Adrenal gland (tissue), 12 donors: ENCODE data around the gene NHSL1. TPM values are rescaled to one million over a fixed set of nuclear protein-coding genes. Genes with fewer than 3 reads are reported as not detected.

Experiments used
- DNase-seq, 7 donors: peaks; one replicate each; pipeline ENCODE4 v3.0.0-alpha.2; 2019 to 2020
- H3K27ac ChIP-seq, 5 donors: fragments of 200-600 bp; sonication (generic) in 4 of 5; 1 replicate in 3 of 5; 2 replicates in 2 of 5; pipeline versions ENCODE4 v1.5.1 to v1.8.0; 2016 to 2020; ENCODE audit warnings: mild to moderate bottlenecking in 1 of 5
- H3K27me3 ChIP-seq: fragments of 200-600 bp; 2 replicates; pipeline ENCODE4 v1.8.0; 2021
- H3K36me3 ChIP-seq, 2 donors: fragments of 200-600 bp; replicated peaks in 1 of 2; 1 replicate in 1 of 2; 2 replicates in 1 of 2; pipeline versions ENCODE4 v1.5.1 to v1.8.0; 2018 to 2022
- H3K4me1 ChIP-seq, 2 donors: fragments of 200-600 bp; replicated peaks in 1 of 2; 1 replicate in 1 of 2; 2 replicates in 1 of 2; pipeline versions ENCODE4 v1.5.1 to v1.8.0; 2018 to 2021
- H3K4me3 ChIP-seq, 4 donors: fragments of 200-600 bp; sonication (generic) in 3 of 4; one replicate each; pipeline ENCODE4 v1.5.1; 2016 to 2018
- H3K9me3 ChIP-seq, 3 donors: fragments of 200-600 bp; sonication (generic) in 1 of 3; replicated peaks in 1 of 3; 1 replicate in 2 of 3; 2 replicates in 1 of 3; pipeline versions ENCODE4 v1.5.1 to v1.8.0; 2016 to 2021
- CTCF ChIP-seq, 6 experiments: fragments of 450-650 bp in 4 of 6; fragments of 200-600 bp in 2 of 6; sonication (generic) in 1 of 6; IDR thresholded peaks; 1 replicate in 5 of 6; 2 replicates in 1 of 6; pipeline versions ENCODE4 v1.5.1 to v1.8.0; 2016 to 2021; ENCODE audit warnings: antibody characterized with exemption in 6 of 6, mild to moderate bottlenecking in 2 of 6, moderate library complexity in 1 of 6
- POLR2A ChIP-seq, 2 donors: fragments of 450-650 bp; IDR thresholded peaks; one replicate each; pipeline ENCODE4 v1.6.1; 2017; ENCODE audit warnings: antibody characterized with exemption in 2 of 2, mild to moderate bottlenecking in 2 of 2, moderate library complexity in 1 of 2
- WGBS, 4 donors: extraction: QIAGEN DNeasy Blood & Tissue Kit in 2 of 4; methylation state at CpG; one replicate each; pipeline versions ENCODE4 v1.1.5 to v1.1.7; 2013 to 2017; 5-methylcytosine and 5-hydroxymethylcytosine counted together
- intact Hi-C, 2 donors: fragments of 100-400 bp; cut with DNase I; formaldehyde crosslinking; loops; one replicate each; pipeline versions ENCODE4 v1.14.1 to v1.15.0; 2022 to 2023
- polyA plus RNA-seq, 3 donors: library from polyadenylated mRNA; stranded (reverse); fragments of 200-250 nt in 2 of 3; fragments of 350-450 nt in 1 of 3; fragmentation: Illumina TruSeq in 1 of 3; extraction: RNeasy Lipid Tissue Mini Kit (QIAGEN cat#74804) in 1 of 3; gene quantifications; one replicate each; pipeline ENCODE4 v1.2.3, GENCODE V29; 2013 to 2014
- total RNA-seq, 9 donors: library from RNA; depleted of rRNA in 4 of 9; stranded (reverse); fragments of >200 nt in 4 of 9; fragments of 120-200 nt in 1 of 9; fragmentation: NEBNext Ultra II Directional in 1 of 9; extraction: Animal tissue kit (Norgen Biotek cat#: 25700) in 1 of 9; gene quantifications; one replicate each; pipeline versions ENCODE4 v1.1.0 to v1.2.4, GENCODE V29; 2013 to 2023
- donor health status: healthy with polysubstance abuse.
- donor health status: Bipolar disorder and iron deficiency.
- donor health status: DM: yes; HTN: yes; CAD: no.
- donor health status: DM: no; HTN: no; CAD: no.
- donor health status: DM: no; HTN: no; CAD: no.
- donor health status: DM: yes; HTN: yes; CAD: no.

The NHSL1 gene
- total and polyA plus RNA-seq, 12 donors: 1.2 to 12.7 (median 5.3) TPM

GRCh38 chr6:138503881-138504680 is 4.8 kb upstream of the NHSL1 start:
- Histone ChIP-seq H3K27ac (no peak overlapping the region), H3K4me3 (no peak overlapping the region), H3K9me3 (no peaks in the 10 kb centered on the region), H3K27me3 (no peaks in the 10 kb centered on the region), H3K4me1 (no peaks in the 10 kb centered on the region), H3K36me3 (no peaks in the 10 kb centered on the region)
- intact Hi-C loops: loop anchor here in 1 of 2 donors (10.0 kb wide), 1 partner anchor 389 kb away; no protein-coding TSS in a partner anchor
- TF ChIP-seq CTCF (IDR thresholded peaks at IDR 0.05): no peak
- TF ChIP-seq POLR2A (IDR thresholded peaks at IDR 0.05): no peak
- no peak for DNase-seq
- 72 to 87% (median 79%) methylated on average over 7 of the region's 7 CpGs for WGBS, 4 donors

GRCh38 chr6:138502546-138502945 is 3.3 kb upstream of the NHSL1 start:
- no peak for TF ChIP-seq POLR2A (IDR thresholded peaks at IDR 0.05)
- TF ChIP-seq CTCF (IDR thresholded peaks at IDR 0.05): no peak
- intact Hi-C loops: loop anchor here in 1 of 2 donors (10.0 kb wide), 1 partner anchor 388 kb away; no protein-coding TSS in a partner anchor
- Histone ChIP-seq H3K9me3 (no peaks in the 10 kb centered on the region), H3K4me3 (no peak overlapping the region), H3K27ac (no peak overlapping the region), H3K27me3 (no peaks in the 10 kb centered on the region), H3K4me1 (no peaks in the 10 kb centered on the region), H3K36me3 (no peaks in the 10 kb centered on the region)
- WGBS, 4 donors: 82 to 92% (median 89%) methylated on average over 3 of the region's 3 CpGs
- DNase-seq: no peak

GRCh38 chr6:138500867-138501446 is 1.7 kb upstream of the NHSL1 start:
- intact Hi-C loops: loop anchor here in 1 of 2 donors (10.0 kb wide), 1 partner anchor 386 kb away; no protein-coding TSS in a partner anchor
- TF ChIP-seq POLR2A (IDR thresholded peaks at IDR 0.05) (no peak), CTCF (IDR thresholded peaks at IDR 0.05) (no peak)
- no peak for DNase-seq
- Histone ChIP-seq H3K4me3 (no peak overlapping the region), H3K36me3 (no peaks in the 10 kb centered on the region), H3K4me1 (no peaks in the 10 kb centered on the region), H3K9me3 (no peaks in the 10 kb centered on the region), H3K27me3 (no peaks in the 10 kb centered on the region), H3K27ac (no peak overlapping the region)
- WGBS, 4 donors: 71 to 79% (median 76%) methylated on average over 5 of the region's 5 CpGs

GRCh38 chr6:138500045-138500665 is 861 bp upstream of the NHSL1 start:
- no peaks in the 10 kb centered on the region for H3K27me3 ChIP-seq
- no peaks in the 10 kb centered on the region for H3K4me1 ChIP-seq
- H3K9me3 ChIP-seq: no peaks in the 10 kb centered on the region
- TF ChIP-seq POLR2A (IDR thresholded peaks at IDR 0.05) (no peak), CTCF (IDR thresholded peaks at IDR 0.05) (no peak)
- no peaks in the 10 kb centered on the region for H3K36me3 ChIP-seq
- 74 to 87% (median 84%) methylated on average over 3 of the region's 3 CpGs for WGBS, 4 donors
- H3K4me3 ChIP-seq: no peak overlapping the region
- intact Hi-C loops: loop anchor here in 1 of 2 donors (10.0 kb wide), 1 partner anchor 385 kb away; no protein-coding TSS in a partner anchor
- no peak for DNase-seq
- no peak overlapping the region for H3K27ac ChIP-seq
